Upper lobe of left lung (tissue), 6 donors: Measurements from ENCODE around the gene COPS7B. TPM values are rescaled to one million over a fixed set of nuclear protein-coding genes. Genes with fewer than 3 reads are reported as not detected.

Experiments
- ATAC-seq, 2 donors: fragments of 200-7000 bp; cut with Tn5 transposase; one replicate each; pipeline ENCODE4 v1.9.1; 2022; ENCODE audit warnings: mild to moderate bottlenecking in 2 of 2, moderate library complexity in 2 of 2; ENCODE audit not compliant: low FRiP score in 2 of 2
- DNase-seq, 2 donors: peaks; one replicate each; pipeline ENCODE4 v3.0.0-alpha.2; 2019 to 2020
- H3K27ac ChIP-seq, 4 donors: fragments of 200-600 bp; sonication (generic); one replicate each; pipeline ENCODE4 v1.5.1; 2016 to 2019
- H3K27me3 ChIP-seq, 4 donors: fragments of 200-600 bp; sonication (generic); one replicate each; pipeline ENCODE4 v1.5.1; 2017 to 2019
- H3K36me3 ChIP-seq, 4 donors: fragments of 200-600 bp; sonication (generic); one replicate each; pipeline ENCODE4 v1.5.1; 2016 to 2019
- H3K4me1 ChIP-seq, 4 donors: fragments of 200-600 bp; sonication (generic); one replicate each; pipeline ENCODE4 v1.5.1; 2018 to 2019
- H3K4me3 ChIP-seq, 4 donors: fragments of 200-600 bp; sonication (generic); one replicate each; pipeline ENCODE4 v1.5.1; 2017 to 2019; ENCODE audit warnings: mild to moderate bottlenecking in 2 of 4, moderate library complexity in 1 of 4
- H3K9me3 ChIP-seq, 4 donors: fragments of 200-600 bp; sonication (generic); one replicate each; pipeline ENCODE4 v1.5.1; 2018 to 2019
- CTCF ChIP-seq, 6 experiments: fragments of 450-650 bp in 4 of 6; fragments of 200-600 bp in 2 of 6; sonication (generic) in 2 of 6; IDR thresholded peaks; one replicate each; pipeline ENCODE4 v1.5.1; 2016 to 2019; ENCODE audit warnings: antibody characterized with exemption in 6 of 6
- EP300 ChIP-seq, 4 donors: sonication (generic); formaldehyde crosslinking; IDR thresholded peaks; one replicate each; pipeline ENCODE4 v1.5.1; 2017; ENCODE audit warnings: antibody characterized with exemption in 4 of 4, control low read depth in 2 of 4
- POLR2A ChIP-seq, 4 donors: fragments of 450-650 bp; IDR thresholded peaks; one replicate each; pipeline ENCODE4 v1.5.1; 2016 to 2017; ENCODE audit warnings: antibody characterized with exemption in 4 of 4, mild to moderate bottlenecking in 2 of 4
- POLR2AphosphoS5 ChIP-seq, 2 donors: sonication (generic); formaldehyde crosslinking; IDR thresholded peaks; one replicate each; pipeline ENCODE4 v1.5.1; 2017; ENCODE audit warnings: antibody characterized with exemption in 2 of 2
- WGBS, 2 donors: methylation state at CpG; one replicate each; pipeline ENCODE4 v1.1.5; 2017 to 2018; 5-methylcytosine and 5-hydroxymethylcytosine counted together
- total RNA-seq, 6 donors: library from RNA; depleted of rRNA in 4 of 6; stranded (reverse); fragments of >200 nt in 4 of 6; gene quantifications; one replicate each; pipeline versions ENCODE4 v1.1.0 to v1.2.1, GENCODE V29; 2016 to 2021
- donor health status: DM: no; HTN: no; CAD: no; lungs with moderate emphysema.
- donor health status: DM: no; HTN: yes; CAD: no; lungs with severe emphysema.

COPS7B gene
- total RNA-seq, 6 donors from 2014 or later = 23.1 to 91.1 (median 28.2) TPM

GRCh38 chr2:231819447-231820042, 33.3 kb downstream of the COPS7B start:
- no peaks in the 10 kb centered on the region for H3K36me3 ChIP-seq
- DNase-seq (no peak), ATAC-seq (peak in 1 of 2 donors; percentile 53)
- TF ChIP-seq CTCF (IDR thresholded peaks at IDR 0.05) = no peak
- no peak for TF ChIP-seq POLR2AphosphoS5 (IDR thresholded peaks at IDR 0.05)
- no peak for TF ChIP-seq EP300 (IDR thresholded peaks at IDR 0.05)
- no peak for TF ChIP-seq POLR2A (IDR thresholded peaks at IDR 0.05)
- no peaks in the 10 kb centered on the region for H3K9me3 ChIP-seq
- no peak overlapping the region for H3K4me3 ChIP-seq
- H3K4me1 ChIP-seq = no peaks in the 10 kb centered on the region
- 72 to 86% methylated on average over 1 to 2 of the region's 2 CpGs for WGBS, 2 donors
- H3K27ac ChIP-seq = no peak overlapping the region
- no peaks in the 10 kb centered on the region for H3K27me3 ChIP-seq

- H3K4me1 ChIP-seq = no peaks in the 10 kb centered on the region
- no peak overlapping the region for H3K27ac ChIP-seq
- no peak overlapping the region for H3K4me3 ChIP-seq
- WGBS, 2 donors = 72 to 79% methylated on average over 12 of the region's 12 CpGs
- no peaks in the 10 kb centered on the region for H3K9me3 ChIP-seq
- ATAC-seq (no peak), DNase-seq (peak in 1 of 2 donors; percentile 35)
- no peaks in the 10 kb centered on the region for H3K27me3 ChIP-seq
- no peaks in the 10 kb centered on the region for H3K36me3 ChIP-seq
- TF ChIP-seq POLR2A (IDR thresholded peaks at IDR 0.05) (no peak), EP300 (IDR thresholded peaks at IDR 0.05) (no peak), CTCF (IDR thresholded peaks at IDR 0.05) (no peak), POLR2AphosphoS5 (IDR thresholded peaks at IDR 0.05) (no peak)
Measured at GRCh38 chr2:231820786-231821303, 34.6 kb downstream of the COPS7B start.

- no peaks in the 10 kb centered on the region for H3K27me3 ChIP-seq
- no peaks in the 10 kb centered on the region for H3K36me3 ChIP-seq
- WGBS, 2 donors = 49 to 51% methylated on average over 3 of the region's 3 CpGs
- no peak overlapping the region for H3K4me3 ChIP-seq
- TF ChIP-seq POLR2A (IDR thresholded peaks at IDR 0.05) = no peak
- TF ChIP-seq POLR2AphosphoS5 (IDR thresholded peaks at IDR 0.05) = no peak
- TF ChIP-seq EP300 (IDR thresholded peaks at IDR 0.05) = no peak
- TF ChIP-seq CTCF (IDR thresholded peaks at IDR 0.05) = no peak
- ATAC-seq (no peak), DNase-seq (no peak)
- no peaks in the 10 kb centered on the region for H3K4me1 ChIP-seq
- H3K9me3 ChIP-seq = no peaks in the 10 kb centered on the region
- H3K27ac ChIP-seq = no peak overlapping the region
Measured at GRCh38 chr2:231821908-231822307, 35.7 kb downstream of the COPS7B start.

GRCh38 chr2:231853105-231853504, 66.9 kb downstream of the COPS7B start:
- no peak for ATAC-seq
- no peaks in the 10 kb centered on the region for H3K27me3 ChIP-seq
- WGBS, 2 donors = 86 to 92% methylated on average over 10 of the region's 10 CpGs
- H3K36me3 ChIP-seq = no peaks in the 10 kb centered on the region
- no peak overlapping the region for H3K27ac ChIP-seq
- H3K4me1 ChIP-seq = no peaks in the 10 kb centered on the region
- H3K4me3 ChIP-seq = no peak overlapping the region
- no peaks in the 10 kb centered on the region for H3K9me3 ChIP-seq
- no peak for DNase-seq
- TF ChIP-seq CTCF (IDR thresholded peaks at IDR 0.05) (no peak), POLR2AphosphoS5 (IDR thresholded peaks at IDR 0.05) (no peak)

GRCh38 chr2:231854616-231855125, 68.4 kb downstream of the COPS7B start:
- no peaks in the 10 kb centered on the region for H3K9me3 ChIP-seq
- H3K36me3 ChIP-seq = no peaks in the 10 kb centered on the region
- no peak overlapping the region for H3K4me3 ChIP-seq
- ATAC-seq (no peak), DNase-seq (peak in 1 of 2 donors; percentile 36)
- no peaks in the 10 kb centered on the region for H3K27me3 ChIP-seq
- TF ChIP-seq POLR2A (IDR thresholded peaks at IDR 0.05) (no peak), EP300 (IDR thresholded peaks at IDR 0.05) (no peak), CTCF (IDR thresholded peaks at IDR 0.05) (no peak), POLR2AphosphoS5 (IDR thresholded peaks at IDR 0.05) (no peak)
- WGBS, 2 donors = 73 to 84% methylated on average over 6 to 9 of the region's 9 CpGs
- no peaks in the 10 kb centered on the region for H3K4me1 ChIP-seq
- no peak overlapping the region for H3K27ac ChIP-seq
